H1 (cell line): ENCODE measurements around the gene PLPPR1. TPM values are rescaled to one million over a fixed set of nuclear protein-coding genes. Genes with fewer than 3 reads are reported as not detected.

Experiments
- CBX5 ChIP-seq: fragments of 300-800, 300-1000 bp; sonication (generic); IDR thresholded peaks from 2 replicates; pipeline ENCODE4 v1.7.1; 2016; ENCODE audit warnings: antibody characterized with exemption, low read length, low read depth
- CTBP2 ChIP-seq: IDR thresholded peaks from 2 replicates; pipeline ENCODE4 v1.7.0; 2011; ENCODE audit warnings: borderline replicate concordance, mild to moderate bottlenecking, moderate library complexity, mixed read lengths, low read length; ENCODE audit not compliant: insufficient read depth, insufficient read length
- EGR1 ChIP-seq: IDR thresholded peaks from 2 replicates; pipeline ENCODE4 v1.6.1; 2011; ENCODE audit warnings: low read depth, low read length, borderline replicate concordance
- GABPA ChIP-seq: IDR thresholded peaks from 2 replicates; pipeline ENCODE4 v1.6.1; 2011; ENCODE audit warnings: mild to moderate bottlenecking, low read length, moderate library complexity, borderline replicate concordance; ENCODE audit not compliant: insufficient read depth
- HDAC2 ChIP-seq, 2 experiments: fragments of 300-600 bp in 1 of 2; sonication (generic) in 1 of 2; IDR thresholded peaks; 2 replicates each; pipeline ENCODE4 v1.6.1; 2011 to 2012; ENCODE audit warnings: low read depth in 2 of 2, low read length in 2 of 2, mild to moderate bottlenecking in 2 of 2, moderate library complexity in 2 of 2, borderline replicate concordance in 1 of 2, inconsistent platforms in 1 of 2
- SP4 ChIP-seq: IDR thresholded peaks from 2 replicates; pipeline ENCODE4 v1.6.1; 2012; ENCODE audit warnings: low read length, inconsistent platforms
- SUZ12 ChIP-seq: fragments of 200-600 bp; sonication (generic); IDR thresholded peaks from 2 replicates; pipeline ENCODE4 v1.6.1; 2012; ENCODE audit warnings: mild to moderate bottlenecking, inconsistent platforms, low read length, moderate library complexity, mixed read lengths
- polyA plus RNA-seq, 7 experiments: library from polyadenylated mRNA; depleted of rRNA in 3 of 7; stranded (reverse) in 5 of 7; unstranded in 2 of 7; fragments of >200 nt in 5 of 7; fragments of 200-250 nt in 2 of 7; gene quantifications; 1 replicate in 5 of 7; 2 replicates in 1 of 7; 4 replicates in 1 of 7; pipeline versions ENCODE4 v1.2.1 to v1.2.3, GENCODE V29; 2011 to 2013; ENCODE audit warnings: missing spikeins in 2 of 7, mixed read lengths in 2 of 7
- total RNA-seq: library from RNA; stranded (reverse); fragmentation: NEBNext Ultra II Directional; extraction: Animal tissue kit (Norgen Biotek cat#: 25700); gene quantifications from 2 replicates; pipeline ENCODE4 v1.2.1, GENCODE V29; 2021
- TF ChIP-seq, protein P1 (sequence below): IDR thresholded peaks from 2 replicates; pipeline ENCODE4 v1.6.1; 2012; ENCODE audit warnings: low read length, inconsistent platforms

The PLPPR1 gene
- total and polyA plus RNA-seq, 2 of the 8 experiments (the other 6 are each of a cell fraction or from before 2014, with no cell fraction given), result 1.4 to 1.8 TPM

DNA sequence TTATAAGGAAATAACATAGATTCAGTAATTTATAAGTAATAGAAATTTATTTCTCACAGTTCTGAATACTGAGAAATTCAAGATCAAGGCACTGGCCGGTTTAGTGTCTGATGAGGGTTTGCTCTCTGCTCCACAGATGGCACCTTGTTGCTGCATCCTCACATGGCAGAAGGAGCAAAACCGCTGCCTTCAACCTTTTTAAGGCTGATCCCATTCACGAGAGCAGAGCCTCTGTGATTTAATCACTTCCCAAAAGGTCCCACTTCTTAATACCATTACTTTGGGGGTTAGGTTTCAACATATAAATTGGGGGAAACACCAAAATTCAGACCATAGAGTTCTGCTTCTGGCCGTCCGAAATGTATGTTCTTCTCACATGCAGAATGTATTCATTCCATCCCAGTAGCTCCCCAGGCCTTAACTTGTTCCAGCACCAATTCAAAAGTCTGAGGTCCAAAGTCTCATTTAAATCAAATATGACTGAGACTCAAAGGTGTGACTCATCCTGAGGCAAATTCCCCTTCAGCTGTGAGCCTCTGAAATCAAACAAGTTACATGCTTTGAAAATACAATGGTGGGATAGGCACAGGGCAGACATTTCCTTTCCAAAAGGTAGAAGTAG, 325.7 kb downstream of the PLPPR1 start (continued):
- TF ChIP-seq, protein P1, sequence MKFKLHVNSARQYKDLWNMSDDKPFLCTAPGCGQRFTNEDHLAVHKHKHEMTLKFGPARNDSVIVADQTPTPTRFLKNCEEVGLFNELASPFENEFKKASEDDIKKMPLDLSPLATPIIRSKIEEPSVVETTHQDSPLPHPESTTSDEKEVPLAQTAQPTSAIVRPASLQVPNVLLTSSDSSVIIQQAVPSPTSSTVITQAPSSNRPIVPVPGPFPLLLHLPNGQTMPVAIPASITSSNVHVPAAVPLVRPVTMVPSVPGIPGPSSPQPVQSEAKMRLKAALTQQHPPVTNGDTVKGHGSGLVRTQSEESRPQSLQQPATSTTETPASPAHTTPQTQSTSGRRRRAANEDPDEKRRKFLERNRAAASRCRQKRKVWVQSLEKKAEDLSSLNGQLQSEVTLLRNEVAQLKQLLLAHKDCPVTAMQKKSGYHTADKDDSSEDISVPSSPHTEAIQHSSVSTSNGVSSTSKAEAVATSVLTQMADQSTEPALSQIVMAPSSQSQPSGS, result no peak
- TF ChIP-seq CBX5 (no peak), EGR1 (no peak), HDAC2 (IDR thresholded peaks at IDR 0.05; ENCODE audit: borderline replicate concordance in 1 of 2, low read depth in 2 of 2, low read length in 2 of 2) (no peak), CTBP2 (no peak), GABPA (no peak), SUZ12 (no peak), SP4 (no peak)
